DND-41 (cell line): ENCODE results near the gene SLC2A4RG.

Experiments
- ATAC-seq: fragments of 200-7000 bp; cut with Tn5 transposase; 3 replicates; pipeline ENCODE4 v1.9.1; 2021; ENCODE audit warnings: low read depth; ENCODE audit not compliant: insufficient read depth
- DNase-seq: peaks from one replicate; pipeline ENCODE4 v3.0.0-alpha.2; 2020
- H2AFZ ChIP-seq: 2 replicates; pipeline ENCODE4 v1.6.0; 2012; ENCODE audit warnings: low read depth, low read length
- H3K27ac ChIP-seq: 2 replicates; pipeline ENCODE4 v1.5.1; 2012; ENCODE audit warnings: low read length, inconsistent platforms
- H3K27me3 ChIP-seq: fragments of 200-600 bp; sonication (generic); 2 replicates; pipeline ENCODE4 v1.6.0; 2012; ENCODE audit warnings: low read length, mild to moderate bottlenecking, inconsistent platforms; ENCODE audit not compliant: insufficient read depth, poor library complexity
- H3K36me3 ChIP-seq: 2 replicates; pipeline ENCODE4 v1.5.1; 2012; ENCODE audit warnings: low read length, inconsistent platforms; ENCODE audit not compliant: insufficient read depth
- H3K4me1 ChIP-seq: 2 replicates; pipeline ENCODE4 v1.5.1; 2012; ENCODE audit warnings: mild to moderate bottlenecking, low read length; ENCODE audit not compliant: insufficient read depth
- H3K4me2 ChIP-seq: 2 replicates; pipeline ENCODE4 v1.6.0; 2012; ENCODE audit warnings: mild to moderate bottlenecking, moderate library complexity, low read length, inconsistent platforms; ENCODE audit not compliant: insufficient read depth
- H3K4me3 ChIP-seq, 2 experiments: fragments of 200-600 bp in 1 of 2; shearing (Covaris generic) in 1 of 2; 2 replicates each; pipeline ENCODE4 v1.5.1; 2012 to 2016; ENCODE audit warnings: inconsistent platforms in 2 of 2, low read length in 2 of 2, mild to moderate bottlenecking in 2 of 2, low read depth in 1 of 2, moderate library complexity in 1 of 2
- H3K79me2 ChIP-seq: 2 replicates; pipeline ENCODE4 v1.6.0; 2012; ENCODE audit warnings: low read length, inconsistent platforms; ENCODE audit not compliant: insufficient read depth
- H3K9ac ChIP-seq: 2 replicates; pipeline ENCODE4 v1.6.0; 2012; ENCODE audit warnings: low read depth, mild to moderate bottlenecking, inconsistent platforms, low read length, moderate library complexity
- H3K9me3 ChIP-seq: 2 replicates; pipeline ENCODE4 v1.5.1; 2012; ENCODE audit warnings: low read length, moderate library complexity, mild to moderate bottlenecking, inconsistent platforms; ENCODE audit not compliant: insufficient read depth, severe bottlenecking
- H4K20me1 ChIP-seq: 2 replicates; pipeline ENCODE4 v1.6.0; 2012; ENCODE audit warnings: low read length; ENCODE audit not compliant: insufficient read depth
- CTCF ChIP-seq: IDR thresholded peaks from 2 replicates; pipeline ENCODE4 v1.5.1; 2012; ENCODE audit warnings: borderline replicate concordance, low read length, moderate library complexity, mild to moderate bottlenecking; ENCODE audit not compliant: poor library complexity, severe bottlenecking; ENCODE audit errors: extremely low read depth
- EZH2 ChIP-seq: IDR thresholded peaks from 3 replicates; pipeline ENCODE4 v1.6.1; 2012; ENCODE audit warnings: borderline replicate concordance, low read depth, mild to moderate bottlenecking, moderate library complexity, low read length, inconsistent platforms; ENCODE audit not compliant: severe bottlenecking

The SLC2A4RG gene

GRCh38 chr20:63693733-63694583, 45.6 kb upstream of the SLC2A4RG start:
- H3K79me2 ChIP-seq, result no peaks in the 10 kb centered on the region
- H3K9ac ChIP-seq, result no peak overlapping the region
- H3K27me3 ChIP-seq, result no peaks in the 10 kb centered on the region
- no peaks in the 10 kb centered on the region for H3K9me3 ChIP-seq
- TF ChIP-seq EZH2, result no peak
- TF ChIP-seq CTCF, result no peak
- no peak overlapping the region for H3K4me2 ChIP-seq
- no peak for ATAC-seq
- H4K20me1 ChIP-seq, result peaks cover 25% of the 10 kb centered on the region; the same call in 1 of the 2 replicates
- H2AFZ ChIP-seq, result no peak overlapping the region
- peaks cover 50% of the 10 kb centered on the region for H3K36me3 ChIP-seq
- DNase-seq, result no peak
- H3K27ac ChIP-seq, result no peak overlapping the region
- H3K4me1 ChIP-seq, result no peaks in the 10 kb centered on the region
- no peak overlapping the region for H3K4me3 ChIP-seq

GRCh38 chr20:63694584-63695423, 44.8 kb upstream of the SLC2A4RG start:
- Histone ChIP-seq H3K4me1 (no peaks in the 10 kb centered on the region), H4K20me1 (peaks cover 29% of the 10 kb centered on the region; the same call in 1 of the 2 replicates), H3K36me3 (peaks cover 54% of the 10 kb centered on the region), H3K79me2 (no peaks in the 10 kb centered on the region), H3K27me3 (no peaks in the 10 kb centered on the region), H2AFZ (no peak overlapping the region), H3K9me3 (no peaks in the 10 kb centered on the region), H3K4me2 (no peak overlapping the region), H3K4me3 (no peak overlapping the region), H3K27ac (no peak overlapping the region), H3K9ac (no peak overlapping the region)
- no peak for ATAC-seq
- TF ChIP-seq EZH2 (no peak), CTCF (no peak)
- DNase-seq, result no peak

GRCh38 chr20:63695424-63696305, 43.9 kb upstream of the SLC2A4RG start:
- TF ChIP-seq CTCF (no peak), EZH2 (no peak)
- ATAC-seq (no peak), DNase-seq (no peak)
- Histone ChIP-seq H3K27ac (0 out of 2 replicates have a peak overlapping the region, but pooled peaks have one; percentile 32), H3K4me1 (no peaks in the 10 kb centered on the region), H2AFZ (no peak overlapping the region), H3K4me2 (no peak overlapping the region), H4K20me1 (peaks cover 33% of the 10 kb centered on the region), H3K36me3 (peaks cover 61% of the 10 kb centered on the region), H3K9me3 (no peaks in the 10 kb centered on the region), H3K9ac (no peak overlapping the region), H3K79me2 (no peaks in the 10 kb centered on the region), H3K4me3 (no peak overlapping the region), H3K27me3 (no peaks in the 10 kb centered on the region)
